Dendritic cell treated with granulocyte-macrophage colony-stimulating factor and Interleukin-4, amounts not matched to agents 40 ng/mL and 50 ng/mL, for 4 days (primary cell): Measurements from ENCODE around the gene PCBP3.
A peak's percentile ranks its signal among the peaks of the same experiment; 100 is the strongest.
"Not testable (repeated sequence)": the region's sequence is repeated elsewhere in the genome, so short reads cannot be mapped to it uniquely, and the experiment has no call there.

Source experiments
- H3K27ac Mint-ChIP-seq: one replicate; pipeline ENCODE4 v1.8.0; 2022; ENCODE audit warnings: mild to moderate bottlenecking, mixed read lengths
- H3K27me3 Mint-ChIP-seq: one replicate; pipeline ENCODE4 v1.8.0; 2022; ENCODE audit warnings: mild to moderate bottlenecking, mixed read lengths
- H3K36me3 Mint-ChIP-seq: one replicate; pipeline ENCODE4 v1.8.0; 2022; ENCODE audit warnings: low read depth, mixed read lengths
- H3K4me1 Mint-ChIP-seq: one replicate; pipeline ENCODE4 v1.8.0; 2022; ENCODE audit warnings: low read depth, mixed read lengths
- H3K4me3 Mint-ChIP-seq: one replicate; pipeline ENCODE4 v1.8.0; 2022; ENCODE audit warnings: mild to moderate bottlenecking, moderate library complexity, mixed read lengths
- H3K9me3 Mint-ChIP-seq: one replicate; pipeline ENCODE4 v1.8.0; 2022; ENCODE audit warnings: mixed read lengths
- intact Hi-C: fragments of 100-400 bp; cut with micrococcal nuclease; formaldehyde crosslinking; loops from one replicate; pipeline ENCODE4 v1.15.0; 2022

The PCBP3 gene

DNA sequence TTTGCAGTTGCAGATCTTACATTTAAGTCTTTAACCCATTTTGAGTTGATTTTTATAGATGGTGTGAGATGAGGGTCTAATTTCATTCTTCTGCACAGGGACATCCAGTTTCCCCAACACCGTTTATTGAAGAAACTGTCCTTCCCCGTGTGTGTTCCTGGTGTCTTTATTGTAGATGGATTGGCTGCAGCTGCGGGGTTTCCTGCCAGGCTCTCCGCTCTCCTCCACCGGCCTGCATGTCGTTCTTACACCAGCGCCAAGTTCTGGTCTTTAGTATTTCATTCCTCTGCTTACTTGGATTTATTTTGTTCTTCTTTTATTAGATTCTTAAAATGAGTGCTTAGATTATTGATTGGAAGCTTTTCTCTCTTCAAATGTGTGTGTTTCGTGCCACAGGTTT lies 239.1 kb downstream of the PCBP3 start:
- Mint-ChIP-seq H3K4me3 (no peak overlapping the region), H3K4me1 (peaks cover 39% of the 10 kb centered on the region), H3K9me3 (no peaks in the 10 kb centered on the region), H3K27ac (no peak overlapping the region), H3K36me3 (no peaks in the 10 kb centered on the region), H3K27me3 (peaks cover 7% of the 10 kb centered on the region)
- intact Hi-C loops, result no loop called here

DNA sequence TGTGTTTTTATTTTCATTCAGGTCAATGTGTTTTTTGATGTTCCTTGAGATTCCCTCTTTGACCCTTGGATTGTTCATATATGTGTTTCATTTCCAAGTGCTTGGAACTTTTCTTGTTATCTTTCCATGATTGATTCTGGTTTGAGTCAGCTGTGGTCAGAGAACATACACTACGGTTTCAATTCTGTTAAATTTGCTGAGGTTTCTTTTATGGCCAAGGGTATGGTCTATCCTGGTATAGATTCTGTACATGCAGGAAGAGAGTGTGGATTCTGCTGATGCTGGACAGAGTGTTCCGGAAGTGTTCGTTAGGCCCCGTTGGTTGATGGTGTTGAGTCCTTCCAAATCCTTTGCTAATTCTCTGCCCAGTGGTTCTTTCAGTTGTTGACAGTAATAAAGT lies 239.6 kb downstream of the PCBP3 start:
- H3K4me1 Mint-ChIP-seq, result peaks cover 39% of the 10 kb centered on the region
- no peak overlapping the region for H3K4me3 Mint-ChIP-seq
- no peaks in the 10 kb centered on the region for H3K9me3 Mint-ChIP-seq
- intact Hi-C loops, result no loop called here
- H3K27me3 Mint-ChIP-seq, result peaks cover 7% of the 10 kb centered on the region
- H3K36me3 Mint-ChIP-seq, result no peaks in the 10 kb centered on the region
- no peak overlapping the region for H3K27ac Mint-ChIP-seq

DNA sequence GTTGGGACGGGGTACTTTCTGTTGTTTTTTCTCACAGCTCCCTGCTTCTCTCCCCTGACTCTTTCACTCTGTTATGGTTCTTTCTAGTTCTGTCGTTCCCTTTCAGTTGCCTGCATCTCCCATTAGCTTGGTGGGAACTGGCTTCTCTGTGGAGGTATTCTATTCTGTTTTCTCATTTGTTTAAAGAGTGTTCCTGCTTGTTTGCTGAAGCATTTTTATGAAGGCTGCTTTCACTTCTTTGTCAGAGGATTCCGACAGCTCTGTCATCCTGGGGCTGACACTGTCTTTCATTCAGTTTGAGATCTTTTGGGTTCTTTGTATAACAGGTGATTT lies 242.0 kb downstream of the PCBP3 start:
- H3K36me3 Mint-ChIP-seq, result no peaks in the 10 kb centered on the region
- peaks cover 5% of the 10 kb centered on the region for H3K27me3 Mint-ChIP-seq
- peaks cover 30% of the 10 kb centered on the region for H3K4me1 Mint-ChIP-seq
- H3K4me3 Mint-ChIP-seq, result no peak overlapping the region
- intact Hi-C loops, result no loop called here
- H3K27ac Mint-ChIP-seq, result no peak overlapping the region
- no peaks in the 10 kb centered on the region for H3K9me3 Mint-ChIP-seq

DNA sequence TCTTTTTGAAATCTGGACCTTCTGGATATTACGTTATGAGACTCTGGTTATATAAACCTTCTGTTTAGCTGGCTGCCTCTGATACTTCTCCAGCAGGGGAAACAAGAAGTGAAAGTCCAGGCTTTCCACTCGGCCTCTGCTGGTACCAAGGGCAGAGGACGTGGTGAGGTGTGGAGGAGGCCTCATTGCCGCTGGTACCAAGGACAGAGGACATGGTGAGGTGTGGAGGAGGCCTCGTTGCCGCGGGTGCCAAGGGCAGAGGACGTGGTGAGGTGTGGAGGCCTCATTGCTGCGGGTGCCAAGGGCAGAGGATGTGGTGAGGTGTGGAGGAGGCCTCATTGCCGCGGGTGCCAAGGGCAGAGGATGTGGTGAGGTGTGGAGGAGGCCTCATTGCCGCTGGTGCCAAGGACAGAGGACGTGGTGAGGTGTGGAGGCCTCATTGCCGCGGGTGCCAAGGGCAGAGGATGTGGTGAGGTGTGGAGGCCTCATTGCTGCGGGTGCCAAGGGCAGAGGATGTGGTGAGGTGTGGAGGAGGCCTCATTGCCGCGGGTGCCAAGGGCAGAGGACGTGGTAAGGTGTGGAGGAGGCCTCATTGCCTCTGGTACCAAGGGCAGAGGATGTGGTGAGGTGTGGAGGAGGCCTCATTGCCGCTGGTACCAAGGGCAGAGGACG lies 242.5 kb downstream of the PCBP3 start:
- H3K27ac Mint-ChIP-seq, H3K9me3 Mint-ChIP-seq, H3K4me3 Mint-ChIP-seq, intact Hi-C loops, H3K36me3 Mint-ChIP-seq, H3K27me3 Mint-ChIP-seq: not testable (repeated sequence)
- H3K4me1 Mint-ChIP-seq, result peaks cover 27% of the 10 kb centered on the region

DNA sequence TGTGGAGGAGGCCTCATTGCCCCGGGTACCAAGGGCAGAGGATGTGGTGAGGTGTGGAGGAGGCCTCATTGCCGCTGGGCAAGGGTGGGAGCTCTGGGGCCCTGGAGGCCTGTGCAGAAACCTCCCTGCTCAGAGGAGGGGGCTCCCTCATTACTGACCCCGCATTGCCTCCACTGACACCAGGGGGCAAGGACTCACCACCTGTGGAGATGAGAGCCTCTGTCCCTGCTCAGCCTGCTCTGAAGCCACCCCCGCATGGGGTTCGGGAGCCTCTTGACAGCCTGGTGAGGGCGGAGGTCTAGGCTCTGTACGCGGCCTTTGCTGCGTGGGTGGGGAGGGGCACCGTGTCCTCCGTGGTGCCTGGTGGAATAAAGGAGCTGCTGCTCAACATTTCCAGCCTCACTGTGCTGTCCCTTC lies 243.1 kb downstream of the PCBP3 start:
- peaks cover 4% of the 10 kb centered on the region for H3K27me3 Mint-ChIP-seq
- no peak overlapping the region for H3K4me3 Mint-ChIP-seq
- H3K4me1 Mint-ChIP-seq, result peaks cover 27% of the 10 kb centered on the region
- no peaks in the 10 kb centered on the region for H3K36me3 Mint-ChIP-seq
- no peak overlapping the region for H3K27ac Mint-ChIP-seq
- no peaks in the 10 kb centered on the region for H3K9me3 Mint-ChIP-seq
- intact Hi-C loops, result no loop called here

DNA sequence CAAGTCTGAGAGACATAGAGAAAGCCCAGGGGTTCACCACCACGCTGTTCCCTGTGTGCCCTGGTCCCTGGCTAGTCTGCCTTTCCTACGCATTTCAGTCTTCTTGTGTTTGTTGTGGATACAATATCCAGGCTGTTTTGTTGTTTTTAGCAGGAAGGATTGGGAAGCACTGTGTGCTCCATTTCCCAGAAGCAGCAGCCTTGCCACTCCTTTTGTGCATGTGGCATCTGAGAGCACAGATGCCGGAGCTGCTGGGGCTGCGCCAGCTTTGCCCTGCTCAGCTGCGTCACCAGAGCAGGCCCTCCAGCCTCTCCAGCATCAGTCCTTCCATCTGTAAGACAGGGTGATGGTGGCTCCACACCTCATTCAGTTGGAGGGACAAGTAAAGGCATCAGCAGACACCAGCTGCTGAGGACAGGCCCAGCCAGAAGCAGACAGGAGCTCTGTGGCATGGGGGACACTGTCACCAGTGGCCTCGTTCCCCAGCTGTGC lies 243.6 kb downstream of the PCBP3 start:
- Mint-ChIP-seq H3K4me1 (peaks cover 27% of the 10 kb centered on the region), H3K9me3 (no peaks in the 10 kb centered on the region), H3K27ac (no peak overlapping the region), H3K36me3 (no peaks in the 10 kb centered on the region), H3K4me3 (no peak overlapping the region), H3K27me3 (peaks cover 4% of the 10 kb centered on the region)
- intact Hi-C loops, result no loop called here

DNA sequence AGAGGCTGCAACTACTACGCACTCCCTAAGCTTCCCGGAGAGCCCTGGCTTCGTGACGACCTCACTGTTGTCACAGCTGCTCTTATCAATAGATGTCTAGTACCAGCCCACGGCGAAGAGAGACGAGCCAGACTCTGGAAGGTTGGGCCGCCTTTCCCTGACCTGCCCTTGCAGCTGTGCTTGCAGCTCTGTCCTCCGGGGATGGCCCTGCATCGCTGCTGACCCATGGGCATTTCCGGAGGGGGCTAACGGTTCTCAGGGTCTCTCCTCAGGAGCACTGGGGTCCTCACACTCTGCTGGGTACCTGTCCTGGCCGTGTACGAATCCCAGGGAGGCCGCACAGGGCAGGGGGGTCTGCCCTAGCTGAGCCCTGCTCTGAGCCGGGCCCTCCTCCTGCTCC lies 244.3 kb downstream of the PCBP3 start:
- H3K4me3 Mint-ChIP-seq, result no peak overlapping the region
- H3K36me3 Mint-ChIP-seq, result no peaks in the 10 kb centered on the region
- H3K4me1 Mint-ChIP-seq, result peaks cover 31% of the 10 kb centered on the region
- H3K9me3 Mint-ChIP-seq, result no peaks in the 10 kb centered on the region
- peaks cover 4% of the 10 kb centered on the region for H3K27me3 Mint-ChIP-seq
- intact Hi-C loops, result no loop called here
- no peak overlapping the region for H3K27ac Mint-ChIP-seq

DNA sequence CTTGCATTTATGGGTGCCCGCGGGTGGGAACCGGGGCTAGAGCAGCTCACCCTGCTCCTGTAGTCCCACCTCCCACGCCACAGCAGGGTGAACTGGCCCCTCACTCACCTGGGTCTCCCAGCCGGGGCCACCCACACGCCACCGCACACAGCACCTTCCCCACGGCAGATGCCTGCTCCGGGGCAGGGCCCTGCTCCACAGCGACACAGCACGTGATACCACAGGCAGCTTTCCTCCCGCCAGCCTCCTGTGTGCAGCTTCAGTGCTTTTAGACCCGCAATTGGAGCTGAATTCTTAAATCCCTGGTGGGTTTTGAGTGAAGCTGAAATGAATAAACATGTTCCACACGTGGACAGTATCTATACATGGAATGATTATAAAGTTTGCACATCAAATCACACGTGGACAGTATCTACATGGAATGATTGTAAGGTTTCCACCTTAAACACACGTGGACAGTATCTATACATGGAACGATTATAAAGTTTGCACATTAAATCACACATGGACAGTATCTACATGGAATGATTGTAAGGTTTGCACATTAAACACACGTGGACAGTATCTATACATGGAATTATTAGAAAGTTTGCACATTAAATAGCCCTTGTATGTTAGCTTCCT lies 245.0 kb downstream of the PCBP3 start:
- Mint-ChIP-seq H3K4me3 (no peak overlapping the region), H3K27me3 (peaks cover 4% of the 10 kb centered on the region), H3K27ac (no peak overlapping the region), H3K9me3 (no peaks in the 10 kb centered on the region), H3K36me3 (no peaks in the 10 kb centered on the region), H3K4me1 (peaks cover 36% of the 10 kb centered on the region)
- intact Hi-C loops, result no loop called here

DNA sequence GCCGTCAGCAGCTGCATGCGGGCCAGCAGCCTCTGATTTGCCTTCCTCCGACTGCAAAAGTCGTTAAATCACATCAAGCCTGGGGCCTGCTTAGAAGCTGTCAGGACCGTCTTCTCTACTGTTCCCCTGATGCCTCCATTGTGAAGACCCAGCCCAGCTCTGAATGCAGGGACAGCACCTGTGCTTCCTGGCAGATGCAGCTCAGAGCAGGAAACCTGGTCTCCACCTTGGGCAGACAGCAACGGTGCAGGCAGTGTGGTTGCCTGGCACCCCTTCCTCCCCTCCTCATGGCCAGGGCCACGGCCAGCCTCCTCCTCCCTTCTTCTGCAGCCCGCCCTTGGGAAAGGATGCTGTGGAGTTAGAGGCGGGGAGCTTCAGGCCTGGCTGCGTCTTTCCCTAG lies 245.7 kb downstream of the PCBP3 start:
- Mint-ChIP-seq H3K4me3 (no peak overlapping the region), H3K9me3 (no peaks in the 10 kb centered on the region), H3K4me1 (peaks cover 36% of the 10 kb centered on the region), H3K27me3 (peaks cover 4% of the 10 kb centered on the region), H3K27ac (no peak overlapping the region), H3K36me3 (no peaks in the 10 kb centered on the region)
- intact Hi-C loops, result no loop called here

DNA sequence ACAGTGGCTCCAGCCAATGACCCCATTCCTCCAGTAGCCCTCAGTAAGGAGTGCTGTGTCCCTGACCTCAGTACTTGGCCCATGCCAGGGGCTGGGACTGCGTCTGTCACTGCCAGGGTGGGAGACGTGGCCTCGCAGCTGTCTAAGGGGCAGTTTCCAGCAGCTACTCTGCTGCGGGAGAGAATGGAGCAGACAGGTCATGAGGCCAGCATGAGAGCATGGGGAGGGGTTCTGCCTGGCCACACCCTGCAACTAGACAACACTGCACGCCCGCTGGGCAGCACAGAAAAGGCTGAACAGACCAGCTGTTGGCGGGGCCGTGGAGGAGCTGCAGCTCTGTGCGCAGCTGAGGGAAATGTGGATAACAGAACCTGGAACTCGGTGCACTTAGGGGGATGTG lies 246.4 kb downstream of the PCBP3 start:
- Mint-ChIP-seq H3K36me3 (no peaks in the 10 kb centered on the region), H3K4me1 (peaks cover 34% of the 10 kb centered on the region), H3K4me3 (no peak overlapping the region), H3K27me3 (peaks cover 4% of the 10 kb centered on the region), H3K9me3 (no peaks in the 10 kb centered on the region), H3K27ac (no peak overlapping the region)
- intact Hi-C loops, result no loop called here

DNA sequence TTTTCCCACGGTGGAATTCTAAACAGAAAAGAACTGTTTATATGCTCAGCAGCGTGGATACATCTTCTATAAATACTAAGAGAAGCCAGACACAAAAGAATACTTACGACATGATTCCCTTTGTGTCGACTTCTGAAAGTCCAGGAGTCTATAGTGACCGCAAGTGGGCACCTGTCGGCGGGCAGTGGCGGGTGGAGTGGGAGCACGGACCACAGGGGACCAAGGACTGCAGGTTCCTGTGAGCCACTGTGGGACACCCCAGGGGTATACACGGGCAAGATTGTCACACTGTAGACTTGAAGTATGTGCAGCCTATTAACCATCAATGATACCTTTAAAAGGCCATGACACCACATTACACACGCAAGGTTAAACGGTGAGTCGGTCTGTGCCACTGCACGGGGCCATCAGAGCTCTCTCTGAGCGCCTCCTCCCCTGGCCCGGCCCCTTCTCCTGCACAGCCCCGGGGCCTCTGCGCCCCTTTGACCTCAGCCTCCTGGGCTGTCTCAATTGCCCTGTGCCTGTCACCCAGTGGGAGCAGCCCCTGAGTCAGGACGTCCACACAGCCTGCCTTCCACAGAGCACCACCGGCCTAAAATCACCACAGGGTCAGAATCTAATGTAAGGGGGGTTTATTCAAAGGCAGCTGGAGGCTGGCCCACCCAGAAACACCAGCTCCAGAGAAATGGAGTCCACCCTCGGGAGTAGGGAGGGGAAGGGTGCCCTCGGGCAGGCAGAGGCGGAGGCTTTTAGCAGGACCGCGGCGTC lies 248.0 kb downstream of the PCBP3 start:
- H3K27me3 Mint-ChIP-seq, result peaks cover 4% of the 10 kb centered on the region
- no peak overlapping the region for H3K27ac Mint-ChIP-seq
- intact Hi-C loops, result no loop called here
- H3K36me3 Mint-ChIP-seq, result no peaks in the 10 kb centered on the region
- H3K9me3 Mint-ChIP-seq, result no peaks in the 10 kb centered on the region
- no peak overlapping the region for H3K4me3 Mint-ChIP-seq
- peaks cover 18% of the 10 kb centered on the region for H3K4me1 Mint-ChIP-seq

DNA sequence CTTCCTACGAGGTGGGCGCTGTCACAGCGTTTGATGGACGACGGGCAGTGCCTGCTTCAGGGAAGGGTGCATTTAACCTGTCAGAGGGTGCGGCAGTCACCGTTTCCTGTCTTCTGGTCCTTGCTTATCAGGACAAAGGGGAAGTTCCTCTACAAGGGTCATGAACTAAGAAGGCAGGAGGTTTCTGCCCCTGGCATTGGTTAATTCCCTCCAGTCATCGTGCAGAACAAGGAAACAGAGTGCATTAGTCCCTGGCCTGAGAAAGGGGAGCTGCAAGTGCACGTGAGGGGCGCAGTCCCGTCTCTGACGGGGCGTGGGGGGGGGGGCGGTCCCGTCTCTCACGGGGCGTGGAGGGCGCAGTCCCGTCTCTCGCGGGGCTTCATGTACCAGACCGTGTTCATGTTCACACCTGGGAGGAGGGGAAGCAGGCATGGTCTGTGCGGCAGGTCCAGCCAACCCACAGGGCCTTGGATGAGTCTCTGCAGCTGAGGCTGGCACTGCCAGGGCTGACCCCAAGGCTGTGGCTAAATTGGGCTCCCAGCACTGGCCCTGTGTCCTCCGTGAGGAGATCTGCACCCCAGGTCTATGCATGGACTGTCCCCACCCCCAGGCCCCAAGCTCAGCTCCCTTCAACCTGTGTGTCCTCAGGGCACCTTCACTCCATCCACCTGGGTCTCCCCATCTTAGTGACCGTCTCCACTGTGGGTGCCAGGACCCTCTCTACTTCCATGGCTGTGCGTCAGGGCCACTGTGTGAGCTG lies 248.8 kb downstream of the PCBP3 start:
- H3K27ac Mint-ChIP-seq, result no peak overlapping the region
- H3K27me3 Mint-ChIP-seq, result peaks cover 1% of the 10 kb centered on the region
- peak overlapping the region; percentile 55 for H3K4me3 Mint-ChIP-seq
- H3K4me1 Mint-ChIP-seq, result peaks cover 18% of the 10 kb centered on the region
- no peaks in the 10 kb centered on the region for H3K36me3 Mint-ChIP-seq
- intact Hi-C loops, result no loop called here
- no peaks in the 10 kb centered on the region for H3K9me3 Mint-ChIP-seq

DNA sequence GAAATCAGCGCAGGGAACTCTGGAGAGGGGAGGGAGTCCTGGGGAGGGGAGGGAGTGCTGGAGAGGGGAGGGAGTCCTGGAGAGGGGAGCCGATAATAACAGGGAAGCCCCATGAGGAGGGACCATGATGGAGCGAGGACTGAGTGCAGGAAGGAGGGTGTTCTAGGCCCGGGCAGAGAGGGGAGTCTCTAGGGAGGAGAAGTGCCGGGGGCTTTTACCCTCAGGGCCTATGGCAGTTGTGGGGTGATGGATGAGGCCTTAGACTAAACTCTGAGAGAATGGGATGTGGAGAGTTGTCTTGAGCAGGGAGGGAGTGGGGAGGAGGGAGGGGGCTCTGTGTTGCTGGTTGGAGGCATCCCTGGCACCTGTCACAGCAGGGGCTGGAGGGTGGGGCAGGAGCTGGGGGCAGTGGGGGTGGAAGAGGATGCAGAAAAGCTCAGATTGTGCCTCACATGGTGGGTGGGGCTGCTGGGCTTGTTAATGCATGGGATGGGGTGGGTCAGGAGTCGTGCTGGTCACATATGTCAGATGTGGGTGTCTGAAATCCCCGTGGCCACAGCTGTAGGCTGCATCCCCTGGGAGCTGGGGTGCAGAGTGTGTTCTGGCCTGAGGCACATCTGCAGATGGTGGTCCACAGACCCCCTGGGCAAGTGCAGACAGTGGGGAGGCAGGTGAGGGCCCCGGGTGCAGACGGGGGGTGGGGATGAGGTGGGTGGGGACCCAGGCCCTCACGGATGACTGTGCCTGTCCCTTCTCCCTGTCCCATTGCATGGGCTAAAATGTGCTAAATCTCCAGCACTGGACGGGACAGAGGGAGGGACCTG lies 249.6 kb downstream of the PCBP3 start:
- peaks cover 18% of the 10 kb centered on the region for H3K4me1 Mint-ChIP-seq
- intact Hi-C loops, result no loop called here

More for the DNA sequence above, 249.6 kb downstream of the PCBP3 start:
- no peaks in the 10 kb centered on the region for H3K36me3 Mint-ChIP-seq
- H3K27ac Mint-ChIP-seq, result no peak overlapping the region
- H3K9me3 Mint-ChIP-seq, result no peaks in the 10 kb centered on the region
- H3K27me3 Mint-ChIP-seq, result peaks cover 1% of the 10 kb centered on the region
- H3K4me3 Mint-ChIP-seq, result no peak overlapping the region
